ENCODE measurements around the gene SEMA5B.

DNA sequence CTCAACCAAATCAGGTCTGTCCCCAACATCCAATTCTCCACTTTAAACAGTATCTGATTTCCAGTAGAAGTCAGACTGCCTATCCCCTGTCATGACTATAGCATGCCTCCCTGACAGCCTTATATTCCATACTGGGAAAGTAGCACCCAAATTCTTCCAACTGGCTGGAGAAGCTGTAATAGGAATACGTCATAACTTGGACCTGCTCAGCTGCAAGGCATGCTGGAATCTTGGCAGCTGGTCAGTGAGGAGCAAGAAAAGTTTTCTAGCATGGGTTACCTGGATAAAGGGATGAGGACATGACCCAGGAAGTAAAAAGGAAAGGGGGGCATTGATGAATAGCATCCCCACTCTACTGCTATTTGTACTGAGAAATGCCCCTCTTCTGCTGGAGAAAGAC, 8.9 kb downstream of the SEMA5B start:
- TF ChIP-seq, protein P1, sequence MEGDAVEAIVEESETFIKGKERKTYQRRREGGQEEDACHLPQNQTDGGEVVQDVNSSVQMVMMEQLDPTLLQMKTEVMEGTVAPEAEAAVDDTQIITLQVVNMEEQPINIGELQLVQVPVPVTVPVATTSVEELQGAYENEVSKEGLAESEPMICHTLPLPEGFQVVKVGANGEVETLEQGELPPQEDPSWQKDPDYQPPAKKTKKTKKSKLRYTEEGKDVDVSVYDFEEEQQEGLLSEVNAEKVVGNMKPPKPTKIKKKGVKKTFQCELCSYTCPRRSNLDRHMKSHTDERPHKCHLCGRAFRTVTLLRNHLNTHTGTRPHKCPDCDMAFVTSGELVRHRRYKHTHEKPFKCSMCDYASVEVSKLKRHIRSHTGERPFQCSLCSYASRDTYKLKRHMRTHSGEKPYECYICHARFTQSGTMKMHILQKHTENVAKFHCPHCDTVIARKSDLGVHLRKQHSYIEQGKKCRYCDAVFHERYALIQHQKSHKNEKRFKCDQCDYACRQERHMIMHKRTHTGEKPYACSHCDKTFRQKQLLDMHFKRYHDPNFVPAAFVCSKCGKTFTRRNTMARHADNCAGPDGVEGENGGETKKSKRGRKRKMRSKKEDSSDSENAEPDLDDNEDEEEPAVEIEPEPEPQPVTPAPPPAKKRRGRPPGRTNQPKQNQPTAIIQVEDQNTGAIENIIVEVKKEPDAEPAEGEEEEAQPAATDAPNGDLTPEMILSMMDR (IDR thresholded peaks at IDR 0.05) = no peak
- TF ChIP-seq EZH2 (IDR thresholded peaks at IDR 0.05; ENCODE audit: borderline replicate concordance, insufficient read depth, low read depth, low read length, poor library complexity, severe bottlenecking) = no peak
